ENCODE measurements around the gene WDR46. TPM values are rescaled to one million over a fixed set of nuclear protein-coding genes. Genes with fewer than 3 reads are reported as not detected.
A peak's percentile ranks its signal among the peaks of the same experiment; 100 is the strongest.

The WDR46 gene
- total and polyA plus RNA-seq, 2 of the 8 experiments (the other 6 are each of a cell fraction or from before 2014, with no cell fraction given) = 69.7 to 91.0 TPM

- peaks cover 25 to 60% (median 50%) of the 10 kb centered on the region in 4 experiments; a peak in 7 of 8 replicates for H3K36me3 ChIP-seq (ENCODE audit: control insufficient read depth in 2 of 4, insufficient read depth in 4 of 4, low read length in 3 of 4)
- TF ChIP-seq RNF2 (IDR thresholded peaks at IDR 0.05; ENCODE audit: borderline replicate concordance, low read depth, low read length, missing control alignments, poor library complexity, severe bottlenecking) (no peak), BACH1 (IDR thresholded peaks at IDR 0.05; ENCODE audit: low read length) (no peak), E2F6 (IDR thresholded peaks at IDR 0.05) (peak; percentile 27; the same call in 1 of the 2 replicates), POU5F1 (IDR thresholded peaks at IDR 0.05; ENCODE audit: low read depth, low read length) (no peak), NANOG (IDR thresholded peaks at IDR 0.05; ENCODE audit: insufficient read depth, low read depth, low read length, poor library complexity, severe bottlenecking) (no peak), PHF8 (conservative IDR thresholded peaks at IDR 0.05; ENCODE audit: low read depth, low read length) (peak; percentile 92), TBP (IDR thresholded peaks at IDR 0.05; ENCODE audit: low read depth, low read length) (peak; percentile 97), EZH2 (IDR thresholded peaks at IDR 0.05; ENCODE audit: low read depth, low read length, severe bottlenecking) (no peak), ASH2L (IDR thresholded peaks at IDR 0.05; ENCODE audit: low read length) (peak; percentile 94)
These were observed 17.4 kb downstream of the WDR46 start, which contains the start of the genes RPS18 and VPS52 for GRCh38 chr6:33271468-33272274. Gene RPS18 (plus strand): TSS chr6:33272075. CDS start chr6:33272120, 45 bp downstream. Gene VPS52 (minus strand): TSS chr6:33271876. CDS start chr6:33271675, 201 bp downstream.

More at GRCh38 chr6:33271468-33272274, 17.4 kb downstream of the WDR46 start, which contains the start of the genes RPS18 and VPS52:
- Histone ChIP-seq H3K4ac (replicated peaks; ENCODE audit: insufficient read length, low read depth, low read length) (peak within 1 kb of the TSS; percentile 47), H3K4me1 (replicated peaks in 1 of 4; ENCODE audit: control insufficient read depth in 3 of 4, insufficient read depth in 4 of 4, low read length in 3 of 4) (peaks cover 0 to 22% (median 8%) of the 10 kb centered on the region in 4 experiments; a peak in 6 of 7 replicates), H3K27me3 (replicated peaks in 1 of 4; ENCODE audit: control insufficient read depth in 3 of 4, extremely low read depth in 1 of 4, insufficient read depth in 3 of 4, low read length in 3 of 4) (no peaks in the 10 kb centered on the region), H3K23ac (ENCODE audit: insufficient read length) (no peak within 1 kb of the TSS), H3K79me2 (ENCODE audit: control insufficient read depth in 1 of 2, insufficient read depth in 2 of 2, low read length in 2 of 2) (peaks cover 26 to 43% of the 10 kb centered on the region in 2 experiments), H2BK120ac (replicated peaks; ENCODE audit: low read depth, low read length) (peak within 1 kb of the TSS; percentile 52), H3K79me1 (ENCODE audit: low read depth, low read length) (peaks cover 6% of the 10 kb centered on the region; the same call in 1 of the 2 replicates), H3K18ac (ENCODE audit: extremely low read depth, low read length) (peak within 1 kb of the TSS; percentile 82), H4K5ac (ENCODE audit: insufficient read length, low read depth, low read length) (peak within 1 kb of the TSS; percentile 82), H3K9ac (replicated peaks in 1 of 4; ENCODE audit: extremely low read depth in 1 of 4, low read depth in 3 of 4, low read length in 3 of 4) (peak within 1 kb of the TSS; percentile 92 to 99 (median 96)), H2BK12ac (ENCODE audit: low read depth, low read length) (no peak within 1 kb of the TSS; the same call in 1 of the 2 replicates), H4K20me1 (replicated peaks in 1 of 2; ENCODE audit: control insufficient read depth in 1 of 2, insufficient read depth in 2 of 2, low read length in 2 of 2) (peaks cover 9 to 16% of the 10 kb centered on the region in 2 experiments), H2BK5ac (ENCODE audit: low read depth, low read length) (peak within 1 kb of the TSS; percentile 93), H2BK15ac (ENCODE audit: low read length) (no peak within 1 kb of the TSS), H4K91ac (replicated peaks; ENCODE audit: insufficient read length, low read length) (peak within 1 kb of the TSS; percentile 49), H3K14ac (ENCODE audit: insufficient read length) (no peak within 1 kb of the TSS), H3K56ac (replicated peaks; ENCODE audit: insufficient read length, low read depth, low read length) (peak within 1 kb of the TSS; percentile 87), H2BK20ac (ENCODE audit: low read length) (no peak within 1 kb of the TSS), H3K4me2 (ENCODE audit: insufficient read depth in 1 of 2, low read depth in 2 of 2, low read length in 2 of 2) (peak within 1 kb of the TSS; percentile 86 to 96), H3K27ac (ENCODE audit: low read depth, low read length) (peak within 1 kb of the TSS; percentile 98), H2AFZ (ENCODE audit: low read length) (peak within 1 kb of the TSS; percentile 99), H3K23me2 (ENCODE audit: low read depth, low read length) (peaks cover 15% of the 10 kb centered on the region), H3K9me3 (ENCODE audit: insufficient read depth in 2 of 2, low read depth in 1 of 2, low read length in 1 of 2) (no peaks in the 10 kb centered on the region), H2AK5ac (ENCODE audit: low read depth, low read length) (peak within 1 kb of the TSS; percentile 30; the same call in 1 of the 2 replicates), H4K8ac (ENCODE audit: extremely low read depth, insufficient read depth, low read length) (peak within 1 kb of the TSS; percentile 99), H3K4me3 (ENCODE audit: extremely low read depth in 1 of 4, insufficient read depth in 2 of 4, low read depth in 3 of 4, low read length in 4 of 4) (peak within 1 kb of the TSS; percentile 81 to 100 (median 100))
- FAIRE-seq (peak; percentile 84), DNase-seq (ENCODE audit: low read depth in 1 of 2, low spot score in 2 of 2) (peak; percentile 88)
- 1% methylated on average over 48 of the region's 48 CpGs; no CpG with 5 or more reads in 1 of the 2 experiments for WGBS, 2 experiments (ENCODE audit: extremely low coverage in 1 of 2, insufficient coverage in 1 of 2, insufficient read length in 1 of 2, insufficient replicate concordance in 2 of 2, low coverage in 1 of 2, low lambda C conversion rate in 2 of 2, missing lambda C conversion rate in 1 of 2)
- ChIA-PET POLR2A (ENCODE audit: partially characterized antibody) (interaction anchor here (0.6 to 5.4 kb wide), 42 partner anchors 8 to 378 kb away, joined by 3 to 88 read pairs (median 6); partner anchors contain the start of genes BRD2, CUTA, HSD17B8 and PFDN6), CTCF (ENCODE audit: partially characterized antibody) (interaction anchor here (0.6 to 4.3 kb wide), 8 partner anchors 9 to 113 kb away, joined by 3 to 15 read pairs (median 4); partner anchors contain the start of gene RGL2)
